PC-3 (cell line): ENCODE results near the gene TBC1D21. TPM values are rescaled to one million over a fixed set of nuclear protein-coding genes. Genes with fewer than 3 reads are reported as not detected.

Source experiments
- ATAC-seq: fragments of 200-7000 bp; cut with Tn5 transposase; 2 replicates; pipeline ENCODE4 v1.9.1; 2020; ENCODE audit warnings: mild to moderate bottlenecking, moderate library complexity
- BruUV-seq: library from RNA; stranded (reverse); fragments of 400-500 nt; replicated peaks from 2 replicates; lab custom pipeline; 2021; lab: Mats Ljungman, UMichigan
- CTCF ChIA-PET: fragments of 300-600 bp; sonication (Branson Sonifier 250); formaldehyde crosslinking; loops from one replicate; lab custom pipeline; 2022; ENCODE audit warnings: antibody characterized with exemption; lab: Charles Lee
- POLR2A ChIA-PET: fragments of 300-600 bp; sonication (Branson Sonifier 250); formaldehyde crosslinking; loops from one replicate; lab custom pipeline; 2022; ENCODE audit warnings: antibody characterized with exemption; ENCODE audit not compliant: unreplicated experiment; lab: Charles Lee
- DNase-seq: peaks from one replicate; pipeline ENCODE4 v3.0.0-alpha.2; 2015
- H2AFZ ChIP-seq: fragments of 300-600 bp; sonication (generic); 2 replicates; pipeline ENCODE4 v1.6.0; 2016; ENCODE audit warnings: antibody characterized with exemption, low read length
- H3F3A ChIP-seq: fragments of 300-600 bp; sonication (generic); one replicate; pipeline ENCODE4 v1.6.0; 2017; ENCODE audit warnings: antibody characterized with exemption, low read length, control low read depth, mild to moderate bottlenecking; ENCODE audit not compliant: unreplicated experiment
- H3K27ac ChIP-seq: fragments of 300-600 bp; sonication (generic); 2 replicates; pipeline ENCODE4 v1.5.1; 2016; ENCODE audit warnings: mild to moderate bottlenecking, low read length
- H3K27me3 ChIP-seq: fragments of 300-600 bp; sonication (generic); 2 replicates; pipeline ENCODE4 v1.6.1; 2016; ENCODE audit warnings: low read length, mixed read lengths
- H3K36me3 ChIP-seq: fragments of 300-600 bp; sonication (generic); 2 replicates; pipeline ENCODE4 v1.6.1; 2016; ENCODE audit warnings: low read depth, mixed run types, low read length, mixed read lengths
- H3K4me1 ChIP-seq: fragments of 300-600 bp; sonication (generic); 2 replicates; pipeline ENCODE4 v1.5.1; 2016; ENCODE audit warnings: low read length; ENCODE audit not compliant: insufficient read depth
- H3K4me2 ChIP-seq: fragments of 300-600 bp; sonication (generic); 2 replicates; pipeline ENCODE4 v1.6.0; 2016; ENCODE audit warnings: low read length
- H3K4me3 ChIP-seq: fragments of 300-600 bp; sonication (generic); 2 replicates; pipeline ENCODE4 v1.5.1; 2016; ENCODE audit warnings: mild to moderate bottlenecking, low read length, mixed read lengths
- H3K79me2 ChIP-seq: fragments of 300-600 bp; sonication (generic); 2 replicates; pipeline ENCODE4 v1.6.1; 2017; ENCODE audit warnings: low read length, mixed read lengths
- H3K9ac ChIP-seq: fragments of 300-600 bp; sonication (generic); 2 replicates; pipeline ENCODE4 v1.6.0; 2016; ENCODE audit warnings: mild to moderate bottlenecking, low read length
- H3K9me2 ChIP-seq: fragments of 300-600 bp; sonication (generic); replicated peaks from 2 replicates; pipeline ENCODE4 v1.6.1; 2016; ENCODE audit warnings: mixed run types, low read length, mixed read lengths
- H3K9me3 ChIP-seq: fragments of 300-600 bp; sonication (generic); 2 replicates; pipeline ENCODE4 v1.6.1; 2016; ENCODE audit warnings: low read length, mixed read lengths
- H4K20me1 ChIP-seq: fragments of 300-600 bp; sonication (generic); 2 replicates; pipeline ENCODE4 v1.6.1; 2016; ENCODE audit warnings: low read length, mixed read lengths
- EZH2 ChIP-seq: fragments of 300-600 bp; sonication (generic); IDR thresholded peaks from one replicate; pipeline ENCODE4 v1.6.1; 2017; ENCODE audit warnings: antibody characterized with exemption, mild to moderate bottlenecking, low read length; ENCODE audit not compliant: unreplicated experiment
- EZH2phosphoT487 ChIP-seq: fragments of 300-600 bp; sonication (generic); IDR thresholded peaks from 2 replicates; pipeline ENCODE4 v1.6.1; 2018; ENCODE audit warnings: mild to moderate bottlenecking, antibody characterized with exemption, low read length, borderline replicate concordance
- intact Hi-C: fragments of 100-400 bp; cut with micrococcal nuclease; formaldehyde crosslinking; loops from 2 replicates; pipeline ENCODE4 v1.9.0; 2023
- total RNA-seq: library from RNA; depleted of rRNA; stranded (reverse); fragments of >200 nt; gene quantifications from 2 replicates; pipeline ENCODE4 v1.2.3, GENCODE V29; 2014
- TF ChIP-seq, protein P1 (sequence below): fragments of 300-600 bp; sonication (generic); conservative IDR thresholded peaks from 2 replicates; pipeline ENCODE4 v1.5.1; 2017; ENCODE audit warnings: antibody characterized with exemption, low read depth, mild to moderate bottlenecking, low read length

TBC1D21 gene
- total RNA-seq, 1 experiment from 2014 or later = not detected

DNA sequence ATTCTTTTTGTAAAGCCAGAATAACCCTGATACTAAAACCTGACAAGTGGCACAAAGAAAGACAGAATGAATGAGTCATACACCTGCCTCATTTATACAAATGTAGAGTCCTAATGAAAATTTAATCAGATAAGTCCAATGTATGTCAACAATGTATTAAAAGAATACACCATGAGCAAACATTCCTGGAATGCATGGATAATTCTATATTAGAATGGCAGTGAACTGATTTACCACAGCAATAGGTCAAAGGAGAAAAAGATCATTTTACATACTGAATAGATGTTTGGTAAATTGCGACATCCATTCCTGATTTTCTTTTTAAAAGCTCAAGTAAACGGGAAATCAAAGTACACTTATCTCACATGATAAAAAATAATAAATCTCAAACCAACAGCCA, 41.7 kb downstream of the TBC1D21 start:
- CTCF ChIA-PET = interaction anchor here (0.6 kb wide), 1 partner anchor 209 kb away, joined by 4 read pairs; no protein-coding TSS in a partner anchor
- no peaks in the 10 kb centered on the region for H3K9me2 ChIP-seq
- POLR2A ChIA-PET = no interaction called here
- H3K4me3 ChIP-seq = no peak overlapping the region
- H3K27ac ChIP-seq = peak overlapping the region; percentile 58
- peaks cover 8% of the 10 kb centered on the region for H3F3A ChIP-seq
- no TSS peak for BruUV-seq
- TF ChIP-seq EZH2phosphoT487 = no peak
- no peak for TF ChIP-seq EZH2
- TF ChIP-seq, protein P1, sequence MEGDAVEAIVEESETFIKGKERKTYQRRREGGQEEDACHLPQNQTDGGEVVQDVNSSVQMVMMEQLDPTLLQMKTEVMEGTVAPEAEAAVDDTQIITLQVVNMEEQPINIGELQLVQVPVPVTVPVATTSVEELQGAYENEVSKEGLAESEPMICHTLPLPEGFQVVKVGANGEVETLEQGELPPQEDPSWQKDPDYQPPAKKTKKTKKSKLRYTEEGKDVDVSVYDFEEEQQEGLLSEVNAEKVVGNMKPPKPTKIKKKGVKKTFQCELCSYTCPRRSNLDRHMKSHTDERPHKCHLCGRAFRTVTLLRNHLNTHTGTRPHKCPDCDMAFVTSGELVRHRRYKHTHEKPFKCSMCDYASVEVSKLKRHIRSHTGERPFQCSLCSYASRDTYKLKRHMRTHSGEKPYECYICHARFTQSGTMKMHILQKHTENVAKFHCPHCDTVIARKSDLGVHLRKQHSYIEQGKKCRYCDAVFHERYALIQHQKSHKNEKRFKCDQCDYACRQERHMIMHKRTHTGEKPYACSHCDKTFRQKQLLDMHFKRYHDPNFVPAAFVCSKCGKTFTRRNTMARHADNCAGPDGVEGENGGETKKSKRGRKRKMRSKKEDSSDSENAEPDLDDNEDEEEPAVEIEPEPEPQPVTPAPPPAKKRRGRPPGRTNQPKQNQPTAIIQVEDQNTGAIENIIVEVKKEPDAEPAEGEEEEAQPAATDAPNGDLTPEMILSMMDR = no peak
- ATAC-seq = peak; percentile 57
- H3K79me2 ChIP-seq = peaks cover 28% of the 10 kb centered on the region
- peak; percentile 92 for DNase-seq
- H3K36me3 ChIP-seq = peaks cover 43% of the 10 kb centered on the region
- H3K4me2 ChIP-seq = peak overlapping the region; percentile 28; the same call in 1 of the 2 replicates
- H3K9me3 ChIP-seq = no peaks in the 10 kb centered on the region
- H3K9ac ChIP-seq = no peak overlapping the region
- H3K4me1 ChIP-seq = peaks cover 59% of the 10 kb centered on the region
- no peak overlapping the region for H2AFZ ChIP-seq
- H3K27me3 ChIP-seq = no peaks in the 10 kb centered on the region
- H4K20me1 ChIP-seq = no peaks in the 10 kb centered on the region
- intact Hi-C loops = loop anchor here (2.0 kb wide), 1 partner anchor 40 kb away; no protein-coding TSS in a partner anchor

DNA sequence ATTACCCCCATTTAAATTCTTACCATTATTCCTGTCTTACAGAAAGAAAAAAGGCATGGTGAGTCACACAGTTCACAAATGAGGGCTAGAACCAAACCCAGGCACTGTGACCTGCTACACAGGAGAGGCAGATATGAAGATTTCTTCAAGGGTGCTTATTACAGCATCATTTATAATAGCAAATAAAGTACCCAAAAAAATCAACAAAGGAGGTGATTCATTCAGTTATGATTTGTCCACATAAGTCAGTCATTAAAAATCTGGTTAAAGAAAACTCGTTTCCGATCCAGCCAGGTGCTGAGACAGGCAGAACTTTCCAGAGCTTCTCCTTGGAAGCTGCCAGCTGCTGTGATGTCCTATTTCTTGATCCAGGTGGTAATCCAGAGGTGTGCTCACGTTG, 45.4 kb downstream of the TBC1D21 start:
- no peaks in the 10 kb centered on the region for H3K9me2 ChIP-seq
- ChIA-PET POLR2A (no interaction called here), CTCF (no interaction called here)
- H3K9me3 ChIP-seq = no peaks in the 10 kb centered on the region
- H3K79me2 ChIP-seq = peaks cover 65% of the 10 kb centered on the region
- DNase-seq (peak; percentile 89), ATAC-seq (peak; percentile 65)
- H3K36me3 ChIP-seq = peaks cover 53% of the 10 kb centered on the region
- BruUV-seq = no TSS peak
- H2AFZ ChIP-seq = no peak overlapping the region
- H3K9ac ChIP-seq = no peak overlapping the region
- peaks cover 92% of the 10 kb centered on the region for H3K4me1 ChIP-seq
- H3K27ac ChIP-seq = peak overlapping the region; percentile 71
- no peaks in the 10 kb centered on the region for H3K27me3 ChIP-seq
- intact Hi-C loops = loop anchor here (2.0 kb wide), 1 partner anchor 38 kb away; no protein-coding TSS in a partner anchor
- H3K4me2 ChIP-seq = peak overlapping the region; percentile 44; the same call in 1 of the 2 replicates
- no peaks in the 10 kb centered on the region for H4K20me1 ChIP-seq
- H3K4me3 ChIP-seq = no peak overlapping the region
- TF ChIP-seq, protein P1 = no peak
- TF ChIP-seq EZH2 = no peak
- TF ChIP-seq EZH2phosphoT487 = no peak
- peaks cover 8% of the 10 kb centered on the region for H3F3A ChIP-seq

DNA sequence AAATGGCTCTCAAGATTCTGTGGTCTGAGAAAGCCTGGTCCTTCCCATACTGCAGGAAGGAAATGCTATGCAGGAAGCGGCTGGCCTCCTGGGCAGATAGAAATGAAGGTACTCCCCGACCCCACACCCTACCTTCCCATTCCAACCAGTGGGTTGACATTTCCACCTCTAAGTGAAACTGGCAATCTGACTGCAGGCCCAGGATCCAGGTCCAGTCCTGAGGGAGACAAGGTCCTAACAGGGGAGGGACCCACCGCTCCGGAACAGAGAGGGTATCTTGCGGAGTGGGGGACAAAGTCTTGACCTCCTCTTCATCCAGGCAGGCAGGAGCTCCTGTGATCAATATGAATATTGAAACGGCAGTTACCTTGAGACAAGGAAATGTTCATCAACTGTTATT, 46.3 kb downstream of the TBC1D21 start:
- intact Hi-C loops = loop anchor here (2.0 kb wide), 1 partner anchor 37 kb away; no protein-coding TSS in a partner anchor
- Histone ChIP-seq H3K79me2 (peaks cover 74% of the 10 kb centered on the region), H2AFZ (no peak overlapping the region), H4K20me1 (no peaks in the 10 kb centered on the region), H3K9ac (no peak overlapping the region), H3K9me2 (no peaks in the 10 kb centered on the region), H3K9me3 (no peaks in the 10 kb centered on the region), H3K4me3 (no peak overlapping the region), H3K4me2 (no peak overlapping the region), H3K27me3 (no peaks in the 10 kb centered on the region), H3F3A (peaks cover 8% of the 10 kb centered on the region), H3K4me1 (peaks cover 94% of the 10 kb centered on the region), H3K27ac (peak overlapping the region; percentile 71), H3K36me3 (peaks cover 53% of the 10 kb centered on the region)
- ATAC-seq (no peak), DNase-seq (no peak)
- TF ChIP-seq EZH2phosphoT487 (no peak), EZH2 (no peak)
- ChIA-PET CTCF (no interaction called here), POLR2A (no interaction called here)
- no TSS peak for BruUV-seq
